ENCODE data around the gene APLN. TPM values are rescaled to one million over a fixed set of nuclear protein-coding genes. Genes with fewer than 3 reads are reported as not detected.

The APLN gene
- polyA plus RNA-seq, 1 donor (not counting 4 experiments of a cell fraction or from before 2014, with no cell fraction given) = 1.8 TPM

GRCh38 chrX:129641469-129641868 is 13.3 kb downstream of the APLN start:
- Histone ChIP-seq H4K20me1 (ENCODE audit: control insufficient read depth, extremely low read depth, insufficient read depth, low read length) (no peaks in the 10 kb centered on the region), H3K4me2 (ENCODE audit: control insufficient read depth, extremely low read depth, insufficient read depth, low read depth, low read length) (no peak overlapping the region), H3K27ac (ENCODE audit: control insufficient read depth, insufficient read depth, low read length) (no peak overlapping the region), H3K9ac (ENCODE audit: control insufficient read depth, extremely low read depth, insufficient read depth, low read length) (no peak overlapping the region), H3K9me3 (ENCODE audit: control insufficient read depth, low read depth, low read length) (no peaks in the 10 kb centered on the region), H3K4me1 (ENCODE audit: control insufficient read depth, extremely low read depth, insufficient read depth, low read length) (no peaks in the 10 kb centered on the region), H3K9me1 (ENCODE audit: control insufficient read depth, extremely low read depth, insufficient read depth, low read length) (no peaks in the 10 kb centered on the region), H3K36me3 (ENCODE audit: control insufficient read depth in 2 of 2, extremely low read depth in 1 of 2, insufficient read depth in 2 of 2, low read length in 2 of 2) (no peaks in the 10 kb centered on the region), H3K79me2 (ENCODE audit: control insufficient read depth, insufficient read depth, low read length) (no peaks in the 10 kb centered on the region), H3K4me3 (ENCODE audit: control insufficient read depth in 2 of 3, extremely low read depth in 1 of 3, insufficient read depth in 2 of 3, low read depth in 1 of 3, low read length in 3 of 3) (no peak overlapping the region), H3K27me3 (ENCODE audit: control insufficient read depth, extremely low read depth, insufficient read depth, low read length) (peaks cover 2% of the 10 kb centered on the region), H2AFZ (ENCODE audit: control insufficient read depth, low read length) (no peak overlapping the region)
- dilution Hi-C loops (cut with MboI; ENCODE audit: extremely low pct_ligation_motif_present, low sequenced_read_pairs) = no loop called here
- DNase-seq (ENCODE audit: low read depth, low spot score) = no peak
- FAIRE-seq = no peak
- TF ChIP-seq CTCF (optimal IDR thresholded peaks at IDR 0.05 in 1 of 3, IDR thresholded peaks at IDR 0.05 in 1 of 3, conservative IDR thresholded peaks at IDR 0.05 in 1 of 3; ENCODE audit: extremely low read depth in 1 of 3, insufficient read depth in 2 of 3, low read length in 3 of 3) = no peak
- TF ChIP-seq EZH2 (IDR thresholded peaks at IDR 0.05; ENCODE audit: low read length) = no peak

GRCh38 chrX:129640737-129641136 is 14.0 kb downstream of the APLN start:
- no peaks in the 10 kb centered on the region for H3K9me1 ChIP-seq (ENCODE audit: control insufficient read depth, extremely low read depth, insufficient read depth, low read length)
- DNase-seq (ENCODE audit: low read depth, low spot score) = no peak
- no peak overlapping the region for H3K9ac ChIP-seq (ENCODE audit: control insufficient read depth, extremely low read depth, insufficient read depth, low read length)
- peaks cover 3% of the 10 kb centered on the region for H3K4me1 ChIP-seq (ENCODE audit: control insufficient read depth, extremely low read depth, insufficient read depth, low read length)
- TF ChIP-seq EZH2 (IDR thresholded peaks at IDR 0.05; ENCODE audit: low read length) (no peak), CTCF (optimal IDR thresholded peaks at IDR 0.05 in 1 of 3, IDR thresholded peaks at IDR 0.05 in 1 of 3, conservative IDR thresholded peaks at IDR 0.05 in 1 of 3; ENCODE audit: extremely low read depth in 1 of 3, insufficient read depth in 2 of 3, low read length in 3 of 3) (no peak)
- no peak overlapping the region for H3K4me3 ChIP-seq (ENCODE audit: control insufficient read depth in 2 of 3, extremely low read depth in 1 of 3, insufficient read depth in 2 of 3, low read depth in 1 of 3, low read length in 3 of 3)
- H3K36me3 ChIP-seq (ENCODE audit: control insufficient read depth in 2 of 2, extremely low read depth in 1 of 2, insufficient read depth in 2 of 2, low read length in 2 of 2) = no peaks in the 10 kb centered on the region
- dilution Hi-C loops (cut with MboI; ENCODE audit: extremely low pct_ligation_motif_present, low sequenced_read_pairs) = no loop called here
- H3K4me2 ChIP-seq (ENCODE audit: control insufficient read depth, extremely low read depth, insufficient read depth, low read depth, low read length) = no peak overlapping the region
- H2AFZ ChIP-seq (ENCODE audit: control insufficient read depth, low read length) = no peak overlapping the region
- H4K20me1 ChIP-seq (ENCODE audit: control insufficient read depth, extremely low read depth, insufficient read depth, low read length) = no peaks in the 10 kb centered on the region
- FAIRE-seq = no peak
- H3K79me2 ChIP-seq (ENCODE audit: control insufficient read depth, insufficient read depth, low read length) = no peaks in the 10 kb centered on the region
- H3K27me3 ChIP-seq (ENCODE audit: control insufficient read depth, extremely low read depth, insufficient read depth, low read length) = peaks cover 2% of the 10 kb centered on the region
- H3K27ac ChIP-seq (ENCODE audit: control insufficient read depth, insufficient read depth, low read length) = no peak overlapping the region
- no peaks in the 10 kb centered on the region for H3K9me3 ChIP-seq (ENCODE audit: control insufficient read depth, low read depth, low read length)

All from keratinocyte (primary cell).